ENCODE results near the gene MIPOL1. TPM values are rescaled to one million over a fixed set of nuclear protein-coding genes. Genes with fewer than 3 reads are reported as not detected.

Gene MIPOL1
- total and polyA plus RNA-seq, 2 of the 13 experiments (the other 11 are each of a cell fraction or from before 2014, with no cell fraction given), result 8.6 to 34.2 TPM

DNA sequence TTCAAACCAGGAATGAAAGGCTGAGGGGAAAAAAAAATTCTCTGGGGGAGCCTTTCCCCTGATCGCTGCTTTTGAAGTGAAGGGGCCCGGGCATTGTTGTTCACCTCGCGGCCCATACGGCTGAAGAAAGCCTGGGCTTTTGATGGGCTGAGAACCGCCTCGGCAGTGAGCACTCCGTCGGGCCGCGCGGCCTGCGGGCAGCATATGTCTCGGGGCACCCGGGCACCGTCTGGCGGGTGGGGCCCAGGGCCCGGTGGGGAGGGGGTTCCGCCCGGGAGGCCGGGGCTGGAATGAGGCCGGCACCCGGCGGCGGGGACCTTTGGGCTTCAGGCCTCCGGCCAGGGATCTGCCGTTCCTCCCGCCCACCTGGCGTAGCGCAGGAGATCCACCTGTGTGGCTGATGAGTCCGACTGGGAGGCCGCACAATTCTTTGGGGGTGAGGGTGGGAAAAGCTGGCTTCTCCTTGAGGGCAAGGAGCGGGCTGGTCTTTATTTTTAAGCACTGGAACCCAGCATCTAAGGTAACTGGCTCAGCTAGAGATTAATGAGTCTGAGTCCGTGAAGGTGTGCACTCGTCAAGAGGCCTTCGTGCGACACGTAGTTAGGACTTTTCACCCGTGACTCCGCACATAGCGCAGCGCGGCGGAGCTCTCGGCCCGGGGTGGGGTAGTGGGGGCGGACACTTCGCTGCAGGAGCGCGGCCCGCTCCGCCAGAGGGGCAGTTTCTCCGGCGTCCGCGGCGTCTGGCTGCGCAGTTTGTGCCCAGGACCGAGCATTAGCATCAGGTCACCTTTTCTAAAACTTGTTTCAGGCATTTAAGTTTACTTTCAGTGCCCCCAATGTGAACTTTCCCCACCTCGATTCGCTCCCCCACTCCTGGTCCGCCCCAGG is 386.7 kb downstream of the MIPOL1 start (continued):
- no peak for TF ChIP-seq ZIK1 (CRISPR knock-in tag; IDR thresholded peaks at IDR 0.05; ENCODE audit: borderline replicate concordance, low read depth)
- TF ChIP-seq KLF6 (CRISPR knock-in tag; IDR thresholded peaks at IDR 0.05), result no peak
- TF ChIP-seq, protein P1, sequence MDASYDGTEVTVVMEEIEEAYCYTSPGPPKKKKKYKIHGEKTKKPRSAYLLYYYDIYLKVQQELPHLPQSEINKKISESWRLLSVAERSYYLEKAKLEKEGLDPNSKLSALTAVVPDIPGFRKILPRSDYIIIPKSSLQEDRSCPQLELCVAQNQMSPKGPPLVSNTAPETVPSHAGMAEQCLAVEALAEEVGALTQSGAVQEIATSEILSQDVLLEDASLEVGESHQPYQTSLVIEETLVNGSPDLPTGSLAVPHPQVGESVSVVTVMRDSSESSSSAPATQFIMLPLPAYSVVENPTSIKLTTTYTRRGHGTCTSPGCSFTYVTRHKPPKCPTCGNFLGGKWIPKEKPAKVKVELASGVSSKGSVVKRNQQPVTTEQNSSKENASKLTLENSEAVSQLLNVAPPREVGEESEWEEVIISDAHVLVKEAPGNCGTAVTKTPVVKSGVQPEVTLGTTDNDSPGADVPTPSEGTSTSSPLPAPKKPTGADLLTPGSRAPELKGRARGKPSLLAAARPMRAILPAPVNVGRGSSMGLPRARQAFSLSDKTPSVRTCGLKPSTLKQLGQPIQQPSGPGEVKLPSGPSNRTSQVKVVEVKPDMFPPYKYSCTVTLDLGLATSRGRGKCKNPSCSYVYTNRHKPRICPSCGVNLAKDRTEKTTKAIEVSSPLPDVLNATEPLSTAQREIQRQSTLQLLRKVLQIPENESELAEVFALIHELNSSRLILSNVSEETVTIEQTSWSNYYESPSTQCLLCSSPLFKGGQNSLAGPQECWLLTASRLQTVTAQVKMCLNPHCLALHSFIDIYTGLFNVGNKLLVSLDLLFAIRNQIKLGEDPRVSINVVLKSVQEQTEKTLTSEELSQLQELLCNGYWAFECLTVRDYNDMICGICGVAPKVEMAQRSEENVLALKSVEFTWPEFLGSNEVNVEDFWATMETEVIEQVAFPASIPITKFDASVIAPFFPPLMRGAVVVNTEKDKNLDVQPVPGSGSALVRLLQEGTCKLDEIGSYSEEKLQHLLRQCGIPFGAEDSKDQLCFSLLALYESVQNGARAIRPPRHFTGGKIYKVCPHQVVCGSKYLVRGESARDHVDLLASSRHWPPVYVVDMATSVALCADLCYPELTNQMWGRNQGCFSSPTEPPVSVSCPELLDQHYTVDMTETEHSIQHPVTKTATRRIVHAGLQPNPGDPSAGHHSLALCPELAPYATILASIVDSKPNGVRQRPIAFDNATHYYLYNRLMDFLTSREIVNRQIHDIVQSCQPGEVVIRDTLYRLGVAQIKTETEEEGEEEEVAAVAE (CRISPR knock-in tag; IDR thresholded peaks at IDR 0.05; ENCODE audit: borderline replicate concordance), result no peak
- no peak for TF ChIP-seq ZNF431 (CRISPR knock-in tag; IDR thresholded peaks at IDR 0.05; ENCODE audit: borderline replicate concordance, low read depth)
- no peak for TF ChIP-seq GPN1 (CRISPR knock-in tag; IDR thresholded peaks at IDR 0.05; ENCODE audit: borderline replicate concordance)
- no peak for TF ChIP-seq CENPX (CRISPR knock-in tag; IDR thresholded peaks at IDR 0.05)
- TF ChIP-seq ZNF343 (CRISPR knock-in tag; IDR thresholded peaks at IDR 0.05), result no peak
- TF ChIP-seq, protein P2, sequence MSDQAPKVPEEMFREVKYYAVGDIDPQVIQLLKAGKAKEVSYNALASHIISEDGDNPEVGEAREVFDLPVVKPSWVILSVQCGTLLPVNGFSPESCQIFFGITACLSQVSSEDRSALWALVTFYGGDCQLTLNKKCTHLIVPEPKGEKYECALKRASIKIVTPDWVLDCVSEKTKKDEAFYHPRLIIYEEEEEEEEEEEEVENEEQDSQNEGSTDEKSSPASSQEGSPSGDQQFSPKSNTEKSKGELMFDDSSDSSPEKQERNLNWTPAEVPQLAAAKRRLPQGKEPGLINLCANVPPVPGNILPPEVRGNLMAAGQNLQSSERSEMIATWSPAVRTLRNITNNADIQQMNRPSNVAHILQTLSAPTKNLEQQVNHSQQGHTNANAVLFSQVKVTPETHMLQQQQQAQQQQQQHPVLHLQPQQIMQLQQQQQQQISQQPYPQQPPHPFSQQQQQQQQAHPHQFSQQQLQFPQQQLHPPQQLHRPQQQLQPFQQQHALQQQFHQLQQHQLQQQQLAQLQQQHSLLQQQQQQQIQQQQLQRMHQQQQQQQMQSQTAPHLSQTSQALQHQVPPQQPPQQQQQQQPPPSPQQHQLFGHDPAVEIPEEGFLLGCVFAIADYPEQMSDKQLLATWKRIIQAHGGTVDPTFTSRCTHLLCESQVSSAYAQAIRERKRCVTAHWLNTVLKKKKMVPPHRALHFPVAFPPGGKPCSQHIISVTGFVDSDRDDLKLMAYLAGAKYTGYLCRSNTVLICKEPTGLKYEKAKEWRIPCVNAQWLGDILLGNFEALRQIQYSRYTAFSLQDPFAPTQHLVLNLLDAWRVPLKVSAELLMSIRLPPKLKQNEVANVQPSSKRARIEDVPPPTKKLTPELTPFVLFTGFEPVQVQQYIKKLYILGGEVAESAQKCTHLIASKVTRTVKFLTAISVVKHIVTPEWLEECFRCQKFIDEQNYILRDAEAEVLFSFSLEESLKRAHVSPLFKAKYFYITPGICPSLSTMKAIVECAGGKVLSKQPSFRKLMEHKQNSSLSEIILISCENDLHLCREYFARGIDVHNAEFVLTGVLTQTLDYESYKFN (CRISPR knock-in tag; conservative IDR thresholded peaks at IDR 0.05), result no peak
- TF ChIP-seq, protein P3, sequence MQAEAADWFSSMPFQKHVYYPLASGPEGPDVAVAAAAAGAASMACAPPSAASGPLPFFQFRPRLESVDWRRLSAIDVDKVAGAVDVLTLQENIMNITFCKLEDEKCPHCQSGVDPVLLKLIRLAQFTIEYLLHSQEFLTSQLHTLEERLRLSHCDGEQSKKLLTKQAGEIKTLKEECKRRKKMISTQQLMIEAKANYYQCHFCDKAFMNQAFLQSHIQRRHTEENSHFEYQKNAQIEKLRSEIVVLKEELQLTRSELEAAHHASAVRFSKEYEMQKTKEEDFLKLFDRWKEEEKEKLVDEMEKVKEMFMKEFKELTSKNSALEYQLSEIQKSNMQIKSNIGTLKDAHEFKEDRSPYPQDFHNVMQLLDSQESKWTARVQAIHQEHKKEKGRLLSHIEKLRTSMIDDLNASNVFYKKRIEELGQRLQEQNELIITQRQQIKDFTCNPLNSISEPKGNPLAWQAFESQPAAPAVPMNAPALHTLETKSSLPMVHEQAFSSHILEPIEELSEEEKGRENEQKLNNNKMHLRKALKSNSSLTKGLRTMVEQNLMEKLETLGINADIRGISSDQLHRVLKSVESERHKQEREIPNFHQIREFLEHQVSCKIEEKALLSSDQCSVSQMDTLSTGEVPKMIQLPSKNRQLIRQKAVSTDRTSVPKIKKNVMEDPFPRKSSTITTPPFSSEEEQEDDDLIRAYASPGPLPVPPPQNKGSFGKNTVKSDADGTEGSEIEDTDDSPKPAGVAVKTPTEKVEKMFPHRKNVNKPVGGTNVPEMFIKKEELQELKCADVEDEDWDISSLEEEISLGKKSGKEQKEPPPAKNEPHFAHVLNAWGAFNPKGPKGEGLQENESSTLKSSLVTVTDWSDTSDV (CRISPR knock-in tag; IDR thresholded peaks at IDR 0.05), result 0 out of 2 replicates have a peak, but pooled peaks have one; percentile 5
- TF ChIP-seq, protein P4, sequence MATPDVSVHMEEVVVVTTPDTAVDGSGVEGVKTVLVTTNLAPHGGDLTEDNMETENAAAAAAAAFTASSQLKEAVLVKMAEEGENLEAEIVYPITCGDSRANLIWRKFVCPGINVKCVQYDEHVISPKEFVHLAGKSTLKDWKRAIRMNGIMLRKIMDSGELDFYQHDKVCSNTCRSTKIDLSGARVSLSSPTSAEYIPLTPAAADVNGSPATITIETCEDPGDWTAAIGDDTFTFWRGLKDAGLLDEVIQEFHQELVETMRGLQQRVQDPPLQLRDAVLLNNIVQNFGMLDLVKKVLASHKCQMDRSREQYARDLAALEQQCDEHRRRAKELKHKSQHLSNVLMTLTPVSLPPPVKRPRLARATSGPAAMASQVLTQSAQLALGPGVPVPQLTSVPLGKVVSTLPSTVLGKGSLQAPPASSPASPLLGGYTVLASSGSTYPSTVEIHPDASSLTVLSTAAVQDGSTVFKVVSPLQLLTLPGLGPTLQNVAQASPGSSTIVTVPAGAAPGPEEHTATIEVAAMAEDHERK (CRISPR knock-in tag; IDR thresholded peaks at IDR 0.05; ENCODE audit: low read depth), result no peak
- no peak for TF ChIP-seq ASH2L (IDR thresholded peaks at IDR 0.05; ENCODE audit: insufficient read length, low read depth, low read length)
- no peak for TF ChIP-seq CENPT (CRISPR knock-in tag; IDR thresholded peaks at IDR 0.05; ENCODE audit: low read depth)
- TF ChIP-seq ZBTB1 (CRISPR knock-in tag; IDR thresholded peaks at IDR 0.05; ENCODE audit: borderline replicate concordance), result no peak
